Measurements from ENCODE around the gene PIH1D1. TPM values are rescaled to one million over a fixed set of nuclear protein-coding genes. Genes with fewer than 3 reads are reported as not detected.

Gene PIH1D1
- total and polyA plus RNA-seq, 7 donors, result 62.9 to 105 (median 72.8) TPM

- Histone ChIP-seq H3K27ac (peak overlapping the region; percentile 69 to 91 (median 74)), H3K9me3 (no peaks in the 10 kb centered on the region), H3K36me3 (peaks cover 0 to 11% (median 1%) of the 10 kb centered on the region in 4 donors), H3K27me3 (peaks cover 17 to 47% (median 45%) of the 10 kb centered on the region in 3 donors), H3K4me1 (peaks cover 0 to 33% (median 21%) of the 10 kb centered on the region in 4 donors), H3K4me3 (peak overlapping the region; percentile 40 to 69 (median 55))
- peak; percentile 98 for DNase-seq
- WGBS, 2 donors, result 0 to 1% methylated on average over 47 of the region's 47 CpGs
- TF ChIP-seq POLR2AphosphoS5 (IDR thresholded peaks at IDR 0.05), result peak in 2 of 4 donors; percentile 37 to 38
- peak; percentile 79 to 89 (median 82) for TF ChIP-seq CTCF (IDR thresholded peaks at IDR 0.05)
- TF ChIP-seq POLR2A (IDR thresholded peaks at IDR 0.05), result no peak
- intact Hi-C loops (cut with DNase I), result loop anchor here (1.0 to 5.0 kb wide), 4 partner anchors 51 to 217 kb away; partner anchors contain the start of gene DKKL1
These were observed 8.1 kb downstream of the PIH1D1 start for GRCh38 chr19:49443366-49444099.

- Histone ChIP-seq H3K4me1 (peaks cover 0 to 30% (median 19%) of the 10 kb centered on the region in 4 donors), H3K4me3 (peak overlapping the region; percentile 40 to 69 (median 55)), H3K27ac (peak overlapping the region; percentile 69 to 91 (median 74)), H3K27me3 (peaks cover 17 to 54% (median 51%) of the 10 kb centered on the region in 3 donors), H3K9me3 (no peaks in the 10 kb centered on the region), H3K36me3 (peaks cover 0 to 11% (median 0%) of the 10 kb centered on the region in 4 donors)
- intact Hi-C loops (cut with DNase I), result loop anchor here (1.0 to 5.0 kb wide), 4 partner anchors 51 to 217 kb away; partner anchors contain the start of gene DKKL1
- no peak for TF ChIP-seq POLR2A (IDR thresholded peaks at IDR 0.05)
- TF ChIP-seq POLR2AphosphoS5 (IDR thresholded peaks at IDR 0.05), result no peak
- no peak for TF ChIP-seq EP300 (IDR thresholded peaks at IDR 0.05)
- TF ChIP-seq CTCF (IDR thresholded peaks at IDR 0.05), result no peak
- peak; percentile 97 for DNase-seq
- WGBS, 2 donors, result 1 to 2% methylated on average over 43 of the region's 43 CpGs
These were observed 8.7 kb downstream of the PIH1D1 start for GRCh38 chr19:49442771-49443365.

GRCh38 chr19:49442354-49442753, 9.3 kb downstream of the PIH1D1 start:
- TF ChIP-seq EP300 (IDR thresholded peaks at IDR 0.05) (no peak), CTCF (IDR thresholded peaks at IDR 0.05) (no peak), POLR2A (IDR thresholded peaks at IDR 0.05) (no peak), POLR2AphosphoS5 (IDR thresholded peaks at IDR 0.05) (no peak)
- intact Hi-C loops (cut with DNase I), result loop anchor here (5.0 kb wide), 1 partner anchor 175 kb away; no protein-coding TSS in a partner anchor
- H3K27ac ChIP-seq, result peak overlapping the region; percentile 69 to 91 (median 74)

GRCh38 chr19:49441960-49442350, 9.7 kb downstream of the PIH1D1 start:
- 22 to 32% methylated on average over 14 of the region's 14 CpGs for WGBS, 2 donors
- peaks cover 0 to 24% (median 17%) of the 10 kb centered on the region in 4 donors for H3K4me1 ChIP-seq
- peaks cover 19 to 63% (median 57%) of the 10 kb centered on the region in 3 donors for H3K27me3 ChIP-seq
- H3K9me3 ChIP-seq, result no peaks in the 10 kb centered on the region
- intact Hi-C loops (cut with DNase I), result loop anchor here (5.0 kb wide), 1 partner anchor 175 kb away; no protein-coding TSS in a partner anchor
- no peak for TF ChIP-seq CTCF (IDR thresholded peaks at IDR 0.05)
- TF ChIP-seq POLR2A (IDR thresholded peaks at IDR 0.05), result no peak
- no peak for TF ChIP-seq EP300 (IDR thresholded peaks at IDR 0.05)
- no peak for TF ChIP-seq POLR2AphosphoS5 (IDR thresholded peaks at IDR 0.05)
- H3K4me3 ChIP-seq, result peak overlapping the region in 3 of 4 donors; percentile 47 to 69 (median 63)
- peaks cover 0 to 10% (median 0%) of the 10 kb centered on the region in 4 donors for H3K36me3 ChIP-seq
- peak overlapping the region in 3 of 4 donors; percentile 69 to 91 (median 77) for H3K27ac ChIP-seq
- DNase-seq, result no peak

More at GRCh38 chr19:49442354-49442753, 9.3 kb downstream of the PIH1D1 start:
- peak overlapping the region in 3 of 4 donors; percentile 47 to 69 (median 63) for H3K4me3 ChIP-seq
- peaks cover 0 to 11% (median 0%) of the 10 kb centered on the region in 4 donors for H3K36me3 ChIP-seq
- peaks cover 17 to 59% (median 53%) of the 10 kb centered on the region in 3 donors for H3K27me3 ChIP-seq
- peaks cover 0 to 24% (median 17%) of the 10 kb centered on the region in 4 donors for H3K4me1 ChIP-seq
- 3 to 11% methylated on average over 11 of the region's 11 CpGs for WGBS, 2 donors
- peak; percentile 86 for DNase-seq
- H3K9me3 ChIP-seq, result no peaks in the 10 kb centered on the region

Measured in sigmoid colon (tissue), 7 donors.